ENCODE results near the gene PIK3R5. TPM values are rescaled to one million over a fixed set of nuclear protein-coding genes. Genes with fewer than 3 reads are reported as not detected.

The PIK3R5 gene
- total RNA-seq, 1 experiment from 2014 or later, result 5.9 TPM

GRCh38 chr17:8898126-8898525 lies 67.4 kb downstream of the PIK3R5 start:
- ATAC-seq, result no peak
- Mint-ChIP-seq H3K4me3 (no peak overlapping the region), H3K9me3 (no peaks in the 10 kb centered on the region), H3K36me3 (no peaks in the 10 kb centered on the region), H3K4me1 (peaks cover 33% of the 10 kb centered on the region), H3K27ac (no peak overlapping the region), H3K27me3 (ENCODE audit: low read depth) (peaks cover 3% of the 10 kb centered on the region; the same call in 1 of the 2 replicates)
- CTCF ChIA-PET, result interaction anchor here (4.1 kb wide), 1 partner anchor 8 kb away, joined by 59 read pairs; no protein-coding TSS in a partner anchor
- no peak for DNase-seq (ENCODE audit: low spot score)
- POLR2A ChIA-PET, result no interaction called here
- TF ChIP-seq NFE2L1 (CRISPR knock-in tag; IDR thresholded peaks at IDR 0.05), result no peak
- no peak for TF ChIP-seq USF2 (CRISPR knock-in tag; IDR thresholded peaks at IDR 0.05)
- no peak for TF ChIP-seq ZNF671 (CRISPR knock-in tag; IDR thresholded peaks at IDR 0.05)
- no peak for TF ChIP-seq ZMAT4 (CRISPR knock-in tag; IDR thresholded peaks at IDR 0.05)
- no peak for TF ChIP-seq RELA (CRISPR knock-in tag; IDR thresholded peaks at IDR 0.05; ENCODE audit: borderline replicate concordance)
- no peak for TF ChIP-seq GABPB1 (CRISPR knock-in tag; IDR thresholded peaks at IDR 0.05)
- no peak for TF ChIP-seq IRF1 (CRISPR knock-in tag; IDR thresholded peaks at IDR 0.05)
- no peak for TF ChIP-seq E2F5 (CRISPR knock-in tag; IDR thresholded peaks at IDR 0.05)
- TF ChIP-seq SMAD4 (CRISPR knock-in tag; IDR thresholded peaks at IDR 0.05), result no peak
- no peak for TF ChIP-seq ZNF396 (CRISPR knock-in tag; IDR thresholded peaks at IDR 0.05; ENCODE audit: borderline replicate concordance)
- no peak for TF ChIP-seq ELF4 (CRISPR knock-in tag; IDR thresholded peaks at IDR 0.05; ENCODE audit: low read depth)
- TF ChIP-seq ERG (CRISPR knock-in tag; IDR thresholded peaks at IDR 0.05), result no peak
- no peak for TF ChIP-seq NFYB (CRISPR knock-in tag; conservative IDR thresholded peaks at IDR 0.05; ENCODE audit: low read depth)
- TF ChIP-seq ZBTB21 (CRISPR knock-in tag; IDR thresholded peaks at IDR 0.05; ENCODE audit: borderline replicate concordance), result no peak
- TF ChIP-seq ZNF512 (CRISPR knock-in tag; IDR thresholded peaks at IDR 0.05; ENCODE audit: borderline replicate concordance), result no peak

- ChIA-PET CTCF (interaction anchor here (3.8 kb wide), 1 partner anchor 98 kb away, joined by 107 read pairs; the partner anchor contains the start of gene MFSD6L), POLR2A (no interaction called here)
- H3K27me3 Mint-ChIP-seq (ENCODE audit: low read depth), result peaks cover 3% of the 10 kb centered on the region; the same call in 1 of the 2 replicates
- DNase-seq (ENCODE audit: low spot score), result no peak
- H3K36me3 Mint-ChIP-seq, result no peaks in the 10 kb centered on the region
- ATAC-seq, result no peak
- H3K4me1 Mint-ChIP-seq, result peaks cover 33% of the 10 kb centered on the region
- H3K4me3 Mint-ChIP-seq, result no peak overlapping the region
- H3K27ac Mint-ChIP-seq, result no peak overlapping the region
- H3K9me3 Mint-ChIP-seq, result no peaks in the 10 kb centered on the region
- no peak for TF ChIP-seq USF2 (CRISPR knock-in tag; IDR thresholded peaks at IDR 0.05)
- no peak for TF ChIP-seq AFF4 (CRISPR knock-in tag; IDR thresholded peaks at IDR 0.05; ENCODE audit: borderline replicate concordance)
- TF ChIP-seq ATF2 (CRISPR knock-in tag; IDR thresholded peaks at IDR 0.05; ENCODE audit: borderline replicate concordance, low read depth), result no peak
- TF ChIP-seq NR2C2 (CRISPR knock-in tag; IDR thresholded peaks at IDR 0.05), result no peak
- TF ChIP-seq ZNF671 (CRISPR knock-in tag; IDR thresholded peaks at IDR 0.05), result no peak
- TF ChIP-seq SP1 (CRISPR knock-in tag; conservative IDR thresholded peaks at IDR 0.05), result no peak
Measured at GRCh38 chr17:8896641-8897635, 68.6 kb downstream of the PIK3R5 start.

Data from WTC11 (cell line).